Fibroblast of skin of right biceps (primary cell): ENCODE results near the gene DYNC2H1.
A peak's percentile ranks its signal among the peaks of the same experiment; 100 is the strongest.

Source experiments
- DNase-seq: peaks from one replicate; pipeline ENCODE4 v3.0.0-alpha.2; 2013

The DYNC2H1 gene

GRCh38 chr11:103281301-103281700 lies 172.1 kb downstream of the DYNC2H1 start:
- peak; percentile 45 for DNase-seq

- no peak for DNase-seq
Observed at GRCh38 chr11:103284260-103284659, 175.0 kb downstream of the DYNC2H1 start.

- no peak for DNase-seq
Observed at GRCh38 chr11:103294516-103294915, 185.3 kb downstream of the DYNC2H1 start.

GRCh38 chr11:103295704-103296103 lies 186.5 kb downstream of the DYNC2H1 start:
- peak; percentile 12 for DNase-seq

GRCh38 chr11:103297900-103298299 lies 188.7 kb downstream of the DYNC2H1 start:
- no peak for DNase-seq

GRCh38 chr11:103315248-103315647 lies 206.0 kb downstream of the DYNC2H1 start:
- DNase-seq: peak; percentile 16

- peak; percentile 62 for DNase-seq
Observed at GRCh38 chr11:103317118-103317517, 207.9 kb downstream of the DYNC2H1 start.

- DNase-seq: no peak
Observed at GRCh38 chr11:103322821-103323220, 213.6 kb downstream of the DYNC2H1 start.

GRCh38 chr11:103325686-103326069 lies 216.5 kb downstream of the DYNC2H1 start:
- DNase-seq: no peak

- DNase-seq: peak; percentile 90
Observed at GRCh38 chr11:103326070-103326794, 217.0 kb downstream of the DYNC2H1 start.

GRCh38 chr11:103327721-103328120 lies 218.5 kb downstream of the DYNC2H1 start:
- DNase-seq: no peak

- no peak for DNase-seq
Observed at GRCh38 chr11:103332409-103332808, 223.2 kb downstream of the DYNC2H1 start.

GRCh38 chr11:103338621-103339484 lies 229.6 kb downstream of the DYNC2H1 start:
- DNase-seq: peak; percentile 61

- no peak for DNase-seq
Observed at GRCh38 chr11:103339485-103339857, 230.2 kb downstream of the DYNC2H1 start.

- DNase-seq: no peak
Observed at GRCh38 chr11:103340956-103341355, 231.7 kb downstream of the DYNC2H1 start.

- peak; percentile 21 for DNase-seq
Observed at GRCh38 chr11:103344886-103345285, 235.7 kb downstream of the DYNC2H1 start.

- no peak for DNase-seq
Observed at GRCh38 chr11:103349595-103349994, 240.4 kb downstream of the DYNC2H1 start.

- DNase-seq: peak; percentile 5
Observed at GRCh38 chr11:103354656-103355055, 245.4 kb downstream of the DYNC2H1 start.

GRCh38 chr11:103358251-103358650 lies 249.0 kb downstream of the DYNC2H1 start:
- peak; percentile 76 for DNase-seq

- DNase-seq: peak; percentile 63
Observed at GRCh38 chr11:103359216-103359615, 250.0 kb downstream of the DYNC2H1 start.

GRCh38 chr11:103364687-103365086 lies 255.5 kb downstream of the DYNC2H1 start:
- DNase-seq: no peak

- peak; percentile 67 for DNase-seq
Observed at GRCh38 chr11:103367650-103368049, 258.4 kb downstream of the DYNC2H1 start.

GRCh38 chr11:103368145-103368544 lies 258.9 kb downstream of the DYNC2H1 start:
- peak; percentile 66 for DNase-seq

GRCh38 chr11:103370076-103370475 lies 260.9 kb downstream of the DYNC2H1 start:
- no peak for DNase-seq
